H9 (cell line): ENCODE measurements around the gene ONECUT1. TPM values are rescaled to one million over a fixed set of nuclear protein-coding genes. Genes with fewer than 3 reads are reported as not detected.
A peak's percentile ranks its signal among the peaks of the same experiment; 100 is the strongest.

Experiments
- DNase-seq: peaks from one replicate; pipeline ENCODE4 v3.0.0-alpha.2; 2017
- H2AFZ ChIP-seq: one replicate; pipeline ENCODE4 v1.6.1; 2013; ENCODE audit warnings: mild to moderate bottlenecking, low read length, control low read depth, moderate library complexity
- H2AK5ac ChIP-seq: 2 replicates; pipeline ENCODE4 v1.6.1; 2013; ENCODE audit warnings: low read length, control low read depth, mixed read lengths; ENCODE audit not compliant: insufficient read length
- H2BK120ac ChIP-seq: one replicate; pipeline ENCODE4 v1.6.1; 2013; ENCODE audit warnings: low read depth, mild to moderate bottlenecking, low read length, control low read depth, inconsistent platforms; ENCODE audit not compliant: poor library complexity, severe bottlenecking
- H2BK12ac ChIP-seq: 2 replicates; pipeline ENCODE4 v1.6.1; 2013; ENCODE audit warnings: low read length, control low read depth, mixed read lengths, low read depth; ENCODE audit not compliant: insufficient read length
- H2BK15ac ChIP-seq: 2 replicates; pipeline ENCODE4 v1.6.1; 2013; ENCODE audit warnings: low read depth, low read length, control low read depth
- H2BK20ac ChIP-seq: one replicate; pipeline ENCODE4 v1.6.1; 2013; ENCODE audit warnings: low read depth, mild to moderate bottlenecking, low read length, control low read depth, inconsistent platforms; ENCODE audit not compliant: poor library complexity, severe bottlenecking
- H2BK5ac ChIP-seq: 2 replicates; pipeline ENCODE4 v1.6.1; 2013; ENCODE audit warnings: low read length, control low read depth, mixed read lengths; ENCODE audit not compliant: insufficient read length
- H3K14ac ChIP-seq: 2 replicates; pipeline ENCODE4 v1.6.1; 2013; ENCODE audit warnings: low read length, control low read depth; ENCODE audit not compliant: insufficient read depth
- H3K18ac ChIP-seq: 2 replicates; pipeline ENCODE4 v1.6.1; 2013; ENCODE audit warnings: low read depth, mild to moderate bottlenecking, mixed read lengths, low read length, control low read depth; ENCODE audit not compliant: insufficient read length
- H3K23ac ChIP-seq: 2 replicates; pipeline ENCODE4 v1.6.1; 2013; ENCODE audit warnings: low read length, control low read depth, mixed read lengths, low read depth; ENCODE audit not compliant: insufficient read length
- H3K23me2 ChIP-seq: 2 replicates; pipeline ENCODE4 v1.6.1; 2013; ENCODE audit warnings: low read depth, mild to moderate bottlenecking, mixed read lengths, low read length, control low read depth; ENCODE audit not compliant: insufficient read length, poor library complexity, severe bottlenecking
- H3K27ac ChIP-seq: 2 replicates; pipeline ENCODE4 v1.5.1; 2013; ENCODE audit warnings: low read length, control low read depth, mixed read lengths, low read depth; ENCODE audit not compliant: insufficient read length
- H3K27me3 ChIP-seq: 2 replicates; pipeline ENCODE4 v1.6.1; 2013; ENCODE audit warnings: low read length, control low read depth, inconsistent platforms; ENCODE audit not compliant: insufficient read depth
- H3K4ac ChIP-seq: 2 replicates; pipeline ENCODE4 v1.6.1; 2013; ENCODE audit warnings: low read depth, mild to moderate bottlenecking, control low read depth, inconsistent platforms, low read length, moderate library complexity
- H3K4me1 ChIP-seq: 2 replicates; pipeline ENCODE4 v1.6.1; 2013; ENCODE audit warnings: low read length, control low read depth, inconsistent platforms; ENCODE audit not compliant: insufficient read depth
- H3K4me2 ChIP-seq: 2 replicates; pipeline ENCODE4 v1.6.1; 2013; ENCODE audit warnings: low read length, control low read depth, mixed read lengths; ENCODE audit not compliant: insufficient read length, insufficient read depth
- H3K56ac ChIP-seq: 2 replicates; pipeline ENCODE4 v1.6.1; 2013; ENCODE audit warnings: low read depth, mild to moderate bottlenecking, mixed read lengths, low read length, control low read depth; ENCODE audit not compliant: insufficient read length
- H3K79me1 ChIP-seq: 2 replicates; pipeline ENCODE4 v1.6.1; 2013; ENCODE audit warnings: low read depth, mild to moderate bottlenecking, moderate library complexity, low read length, control low read depth, inconsistent platforms; ENCODE audit not compliant: insufficient read depth, poor library complexity, severe bottlenecking
- H3K79me2 ChIP-seq: 2 replicates; pipeline ENCODE4 v1.6.1; 2013; ENCODE audit warnings: low read length, control low read depth, inconsistent platforms; ENCODE audit not compliant: insufficient read depth
- H3K9ac ChIP-seq: 2 replicates; pipeline ENCODE4 v1.6.1; 2013; ENCODE audit warnings: low read length, control low read depth, mixed read lengths; ENCODE audit not compliant: insufficient read length; ENCODE audit errors: extremely low read depth
- H3K9me3 ChIP-seq: one replicate; pipeline ENCODE4 v1.6.1; 2013; ENCODE audit warnings: low read depth, low read length, inconsistent platforms; ENCODE audit not compliant: control insufficient read depth
- H3T11ph ChIP-seq: one replicate; pipeline ENCODE4 v1.6.1; 2013; ENCODE audit warnings: mild to moderate bottlenecking, low read length, control low read depth, inconsistent platforms
- H4K20me1 ChIP-seq: one replicate; pipeline ENCODE4 v1.6.1; 2013; ENCODE audit not compliant: control insufficient read depth, insufficient read length, insufficient read depth
- H4K5ac ChIP-seq: 2 replicates; pipeline ENCODE4 v1.6.1; 2013; ENCODE audit warnings: low read depth, mild to moderate bottlenecking, mixed read lengths, low read length, control low read depth; ENCODE audit not compliant: insufficient read length
- H4K8ac ChIP-seq: replicated peaks from 2 replicates; pipeline ENCODE4 v1.6.1; 2013; ENCODE audit warnings: low read length, control low read depth, mixed read lengths, low read depth; ENCODE audit not compliant: insufficient read length
- H4K91ac ChIP-seq: 2 replicates; pipeline ENCODE4 v1.6.1; 2013; ENCODE audit warnings: low read depth, mild to moderate bottlenecking, moderate library complexity, mixed read lengths, low read length, control low read depth; ENCODE audit not compliant: insufficient read length
- H3K27ac Mint-ChIP-seq, 3 experiments: 2 replicates in 2 of 3; 3 replicates in 1 of 3; pipeline ENCODE4 v1.8.0; 2020 to 2021; ENCODE audit warnings: mixed read lengths in 3 of 3, mild to moderate bottlenecking in 1 of 3, moderate library complexity in 1 of 3
- H3K27me3 Mint-ChIP-seq: 2 replicates; pipeline ENCODE4 v1.8.0; 2021; ENCODE audit warnings: low read depth, mild to moderate bottlenecking, moderate library complexity, mixed read lengths
- H3K36me3 Mint-ChIP-seq, 3 experiments: 2 replicates in 2 of 3; 3 replicates in 1 of 3; pipeline ENCODE4 v1.8.0; 2020 to 2021; ENCODE audit warnings: low read depth in 3 of 3, mixed read lengths in 3 of 3; ENCODE audit not compliant: insufficient read depth in 1 of 3
- H3K4me1 Mint-ChIP-seq, 2 experiments: 2 replicates each; pipeline ENCODE4 v1.8.0; 2020; ENCODE audit warnings: mixed read lengths in 2 of 2
- H3K4me3 Mint-ChIP-seq, 2 experiments: 2 replicates in 1 of 2; 3 replicates in 1 of 2; pipeline ENCODE4 v1.8.0; 2020 to 2021; ENCODE audit warnings: mild to moderate bottlenecking in 2 of 2, mixed read lengths in 2 of 2, moderate library complexity in 1 of 2
- H3K9me3 Mint-ChIP-seq, 2 experiments: 2 replicates in 1 of 2; 3 replicates in 1 of 2; pipeline ENCODE4 v1.8.0; 2020; ENCODE audit warnings: mild to moderate bottlenecking in 2 of 2, mixed read lengths in 2 of 2, moderate library complexity in 1 of 2
- CTCF ChIP-seq: fragments of 200-600 bp; sonication (generic); conservative IDR thresholded peaks from 3 replicates; pipeline ENCODE4 v1.8.0; 2021; ENCODE audit warnings: antibody characterized with exemption, mild to moderate bottlenecking
- WGBS: extraction: QIAGEN DNeasy Blood & Tissue Kit; methylation state at CpG from one replicate; pipeline ENCODE4 v1.1.7; 2013; ENCODE audit warnings: missing lambda C conversion rate, low lambda C conversion rate, mixed read lengths; ENCODE audit not compliant: insufficient read length; ENCODE audit errors: extremely low coverage; 5-methylcytosine and 5-hydroxymethylcytosine counted together
- long read RNA-seq: library from polyadenylated mRNA; unstranded; transcript quantifications from one replicate; pipeline ENCODE4 v2.0.0, GENCODE V29; 2020
- total RNA-seq: library from RNA; stranded (reverse); gene quantifications from 2 replicates; pipeline ENCODE4 v1.2.1, GENCODE V29; 2021

Gene ONECUT1
- 14.0 and 14.1 TPM in 2 replicates for total RNA-seq
- long read RNA-seq, partial matches to known transcripts: 1 of 1 reads
- long read RNA-seq, other reads (novel, unspliced or antisense): 0 of 1 reads

GRCh38 chr15:52790169-52790708 is at the start of gene ONECUT1:
Gene ONECUT1, minus strand, starts transcription at chr15:52790336. Its CDS starts 452 bp downstream, at chr15:52789884.
- peak within 1 kb of the TSS; percentile 68 for H3K4me2 ChIP-seq
- H4K20me1 ChIP-seq: no peaks in the 10 kb centered on the region
- TF ChIP-seq CTCF: no peak
- Mint-ChIP-seq H3K4me1 (peaks cover 57 to 74% of the 10 kb centered on the region in 2 experiments), H3K36me3 (peaks cover 0 to 31% (median 2%) of the 10 kb centered on the region in 3 experiments; a peak in 5 of 7 replicates), H3K27ac (peak within 1 kb of the TSS in 1 of 3 experiments; percentile 44; a peak in 1 of 7 replicates), H3K27me3 (peaks cover 57% of the 10 kb centered on the region), H3K4me3 (peak within 1 kb of the TSS; percentile 66 to 87), H3K9me3 (peaks cover 0 to 6% of the 10 kb centered on the region in 2 experiments; a peak in 2 of 5 replicates)
- no peak within 1 kb of the TSS for H2BK5ac ChIP-seq
- H4K5ac ChIP-seq: no peak within 1 kb of the TSS
- H2AK5ac ChIP-seq: no peak within 1 kb of the TSS
- no peak within 1 kb of the TSS for H2BK120ac ChIP-seq
- no peak within 1 kb of the TSS for H3K4ac ChIP-seq
- peaks cover 6% of the 10 kb centered on the region; the same call in 1 of the 2 replicates for H3K4me1 ChIP-seq
- DNase-seq: peak; percentile 82
- no peak within 1 kb of the TSS for H4K91ac ChIP-seq
- no peak within 1 kb of the TSS for H3T11ph ChIP-seq
- H3K79me1 ChIP-seq: no peaks in the 10 kb centered on the region
- H2BK15ac ChIP-seq: no peak within 1 kb of the TSS
- H3K27ac ChIP-seq: no peak within 1 kb of the TSS
- no peak within 1 kb of the TSS for H2BK20ac ChIP-seq
- H2AFZ ChIP-seq: no peak within 1 kb of the TSS
- H3K14ac ChIP-seq: no peak within 1 kb of the TSS; the same call in 1 of the 2 replicates
- no peak within 1 kb of the TSS for H3K56ac ChIP-seq
- no peak within 1 kb of the TSS for H3K23ac ChIP-seq
- H3K9ac ChIP-seq: no peak within 1 kb of the TSS
- no CpG with 5 or more reads among the region's 64 CpGs for WGBS
- no peak within 1 kb of the TSS for H3K18ac ChIP-seq
- no peaks in the 10 kb centered on the region for H3K9me3 ChIP-seq
- H3K79me2 ChIP-seq: no peaks in the 10 kb centered on the region
- H2BK12ac ChIP-seq: no peak within 1 kb of the TSS
- H3K23me2 ChIP-seq: peaks cover 43% of the 10 kb centered on the region
- no peak within 1 kb of the TSS for H4K8ac ChIP-seq
- peaks cover 80% of the 10 kb centered on the region for H3K27me3 ChIP-seq
